SKM-1 (cell line): Measurements from ENCODE around the gene HUNK.
"Not testable (repeated sequence)": the region's sequence is repeated elsewhere in the genome, so short reads cannot be mapped to it uniquely, and the experiment has no call there.

Experiments
- DNase-seq: peaks from one replicate; lab custom pipeline; 2025; ENCODE audit not compliant: unreplicated experiment; lab: John Stamatoyannopoulos, UW

The HUNK gene

GRCh38 chr21:31872452-31873274, at the start of gene HUNK:
TSS of gene HUNK (plus strand) at chr21:31873020. CDS start at chr21:31873675, 655 bp downstream.
- DNase-seq, result no peak

GRCh38 chr21:31829736-31830472, 42.9 kb upstream of the HUNK start:
- no peak for DNase-seq

GRCh38 chr21:31830701-31831100, 42.1 kb upstream of the HUNK start:
- DNase-seq, result no peak

GRCh38 chr21:31837041-31837440, 35.8 kb upstream of the HUNK start:
- DNase-seq, result no peak

GRCh38 chr21:31837618-31838390, 35.0 kb upstream of the HUNK start:
- no peak for DNase-seq

- no peak for DNase-seq
These were observed 34.0 kb upstream of the HUNK start for GRCh38 chr21:31838586-31839355.

- DNase-seq, result no peak
These were observed 28.6 kb upstream of the HUNK start for GRCh38 chr21:31844206-31844605.

GRCh38 chr21:31845151-31845729, 27.6 kb upstream of the HUNK start:
- DNase-seq, result no peak

- DNase-seq, result no peak
These were observed 26.1 kb upstream of the HUNK start for GRCh38 chr21:31846690-31847089.

- no peak for DNase-seq
These were observed 25.1 kb upstream of the HUNK start for GRCh38 chr21:31847761-31848160.

- no peak for DNase-seq
These were observed 24.4 kb upstream of the HUNK start for GRCh38 chr21:31848326-31848985.

GRCh38 chr21:31850886-31851285, 21.9 kb upstream of the HUNK start:
- no peak for DNase-seq

GRCh38 chr21:31855180-31855579, 17.6 kb upstream of the HUNK start:
- DNase-seq, result no peak

- no peak for DNase-seq
These were observed 15.7 kb upstream of the HUNK start for GRCh38 chr21:31857096-31857495.

- not testable (repeated sequence) for DNase-seq
These were observed 15.2 kb upstream of the HUNK start for GRCh38 chr21:31857631-31858030.

- DNase-seq, result no peak
These were observed 12.0 kb upstream of the HUNK start for GRCh38 chr21:31860851-31861250.

- no peak for DNase-seq
These were observed 10.7 kb upstream of the HUNK start for GRCh38 chr21:31862078-31862477.

GRCh38 chr21:31865429-31865970, 7.3 kb upstream of the HUNK start:
- no peak for DNase-seq

- no peak for DNase-seq
These were observed 6.7 kb upstream of the HUNK start for GRCh38 chr21:31866077-31866511.

- no peak for DNase-seq
These were observed 3.1 kb upstream of the HUNK start for GRCh38 chr21:31869750-31870149.
